ENCODE data around the gene ZNF860.
"Not testable (repeated sequence)": the region's sequence is repeated elsewhere in the genome, so short reads cannot be mapped to it uniquely, and the experiment has no call there.

Gene ZNF860

GRCh38 chr3:31999907-32000439 lies 18.4 kb downstream of the ZNF860 start:
- no peak for DNase-seq (ENCODE audit: low spot score)

- DNase-seq (ENCODE audit: low spot score): no peak
These were observed 19.3 kb downstream of the ZNF860 start for GRCh38 chr3:32000877-32001276.

- no peak for DNase-seq (ENCODE audit: low spot score)
These were observed 21.2 kb downstream of the ZNF860 start for GRCh38 chr3:32002561-32003368.

GRCh38 chr3:32003380-32003779 lies 21.8 kb downstream of the ZNF860 start:
- no peak for DNase-seq (ENCODE audit: low spot score)

- DNase-seq (ENCODE audit: low spot score): no peak
These were observed 22.7 kb downstream of the ZNF860 start for GRCh38 chr3:32004113-32004765.

- no peak for DNase-seq (ENCODE audit: low spot score)
These were observed 27.6 kb downstream of the ZNF860 start for GRCh38 chr3:32009101-32009500.

GRCh38 chr3:32009957-32010356 lies 28.4 kb downstream of the ZNF860 start:
- DNase-seq (ENCODE audit: low spot score): no peak

- DNase-seq (ENCODE audit: low spot score): not testable (repeated sequence)
These were observed 29.1 kb downstream of the ZNF860 start for GRCh38 chr3:32010699-32011098.

- DNase-seq (ENCODE audit: low spot score): not testable (repeated sequence)
These were observed 34.1 kb downstream of the ZNF860 start for GRCh38 chr3:32015638-32016037.

GRCh38 chr3:32017286-32017685 lies 35.7 kb downstream of the ZNF860 start:
- DNase-seq (ENCODE audit: low spot score): no peak

GRCh38 chr3:32018757-32019564 lies 37.4 kb downstream of the ZNF860 start:
- peak; percentile 29 for DNase-seq (ENCODE audit: low spot score)

- no peak for DNase-seq (ENCODE audit: low spot score)
These were observed 39.6 kb downstream of the ZNF860 start for GRCh38 chr3:32021155-32021554.

- DNase-seq (ENCODE audit: low spot score): no peak
These were observed 40.2 kb downstream of the ZNF860 start for GRCh38 chr3:32021748-32022147.

- DNase-seq (ENCODE audit: low spot score): no peak
These were observed 41.4 kb downstream of the ZNF860 start for GRCh38 chr3:32022947-32023346.

GRCh38 chr3:32026593-32026992 lies 45.0 kb downstream of the ZNF860 start:
- DNase-seq (ENCODE audit: low spot score): no peak

- no peak for DNase-seq (ENCODE audit: low spot score)
These were observed 56.4 kb downstream of the ZNF860 start for GRCh38 chr3:32037932-32038267.

GRCh38 chr3:32041316-32041715 lies 59.8 kb downstream of the ZNF860 start:
- no peak for DNase-seq (ENCODE audit: low spot score)
